Thymus (tissue), 14 donors: Measurements from ENCODE around the gene ARHGEF5. TPM values are rescaled to one million over a fixed set of nuclear protein-coding genes. Genes with fewer than 3 reads are reported as not detected.
"Not testable (repeated sequence)": the region's sequence is repeated elsewhere in the genome, so short reads cannot be mapped to it uniquely, and the experiment has no call there.

Source experiments
- DNase-seq, 9 donors: peaks; one replicate each; pipeline ENCODE4 v3.0.0-alpha.2; 2013; ENCODE audit warnings: low spot score in 9 of 9, low read depth in 6 of 9, missing footprints in 1 of 9
- H3K27ac ChIP-seq, 2 donors: one replicate each; pipeline ENCODE4 v1.5.1; 2013; ENCODE audit warnings: control low read depth in 1 of 2, low read depth in 1 of 2, low read length in 1 of 2, mild to moderate bottlenecking in 1 of 2, moderate library complexity in 1 of 2
- H3K27me3 ChIP-seq, 2 donors: one replicate each; pipeline ENCODE4 v1.5.1; 2013; ENCODE audit warnings: low read length in 1 of 2; ENCODE audit not compliant: control insufficient read depth in 2 of 2, insufficient read depth in 1 of 2
- H3K36me3 ChIP-seq, 2 donors: one replicate each; pipeline ENCODE4 v1.5.1; 2013; ENCODE audit warnings: low read length in 1 of 2, mild to moderate bottlenecking in 1 of 2, moderate library complexity in 1 of 2; ENCODE audit not compliant: control insufficient read depth in 2 of 2, insufficient read depth in 2 of 2
- H3K4me1 ChIP-seq, 2 donors: one replicate each; pipeline ENCODE4 v1.5.1; 2013; ENCODE audit warnings: low read length in 2 of 2; ENCODE audit not compliant: control insufficient read depth in 2 of 2, insufficient read depth in 2 of 2
- H3K4me3 ChIP-seq, 2 donors: one replicate each; pipeline ENCODE4 v1.5.1; 2013; ENCODE audit warnings: low read length in 2 of 2, control low read depth in 1 of 2, mild to moderate bottlenecking in 1 of 2
- H3K9me3 ChIP-seq, 2 donors: one replicate each; pipeline ENCODE4 v1.5.1; 2013; ENCODE audit warnings: low read length in 1 of 2, mild to moderate bottlenecking in 1 of 2; ENCODE audit not compliant: control insufficient read depth in 2 of 2, insufficient read depth in 1 of 2
- WGBS: extraction: QIAGEN DNeasy Blood & Tissue Kit; methylation state at CpG from one replicate; pipeline ENCODE4 v1.1.7; 2013; 5-methylcytosine and 5-hydroxymethylcytosine counted together
- long read RNA-seq, 10 donors: transcript quantifications; one replicate each; lab custom pipeline, GENCODE V29; 2026
- polyA plus RNA-seq: library from polyadenylated mRNA; stranded (reverse); fragments of 200-250 nt; gene quantifications from one replicate; pipeline ENCODE4 v1.2.3, GENCODE V29; 2013
- total RNA-seq: library from RNA; stranded (reverse); fragments of 120-200 nt; gene quantifications from one replicate; pipeline ENCODE4 v1.2.4, GENCODE V29; 2013
- donor health status: healthy.

The ARHGEF5 gene
- total RNA-seq (1.4 TPM), polyA plus RNA-seq (5.6 TPM)
- long read RNA-seq, donor 1 = 0 reads
- long read RNA-seq, donor 2 = 0 reads
- long read RNA-seq, donor 3 = 0 reads
- long read RNA-seq, donor 4 = 0 reads
- long read RNA-seq, donor 5 = 0 reads
- long read RNA-seq, donor 6 = 0 reads
- long read RNA-seq, donor 7 = 0 reads
- long read RNA-seq, donor 8 = 0 reads
- long read RNA-seq, donor 9 = 0 reads
- long read RNA-seq, donor 10 = 0 reads

DNA sequence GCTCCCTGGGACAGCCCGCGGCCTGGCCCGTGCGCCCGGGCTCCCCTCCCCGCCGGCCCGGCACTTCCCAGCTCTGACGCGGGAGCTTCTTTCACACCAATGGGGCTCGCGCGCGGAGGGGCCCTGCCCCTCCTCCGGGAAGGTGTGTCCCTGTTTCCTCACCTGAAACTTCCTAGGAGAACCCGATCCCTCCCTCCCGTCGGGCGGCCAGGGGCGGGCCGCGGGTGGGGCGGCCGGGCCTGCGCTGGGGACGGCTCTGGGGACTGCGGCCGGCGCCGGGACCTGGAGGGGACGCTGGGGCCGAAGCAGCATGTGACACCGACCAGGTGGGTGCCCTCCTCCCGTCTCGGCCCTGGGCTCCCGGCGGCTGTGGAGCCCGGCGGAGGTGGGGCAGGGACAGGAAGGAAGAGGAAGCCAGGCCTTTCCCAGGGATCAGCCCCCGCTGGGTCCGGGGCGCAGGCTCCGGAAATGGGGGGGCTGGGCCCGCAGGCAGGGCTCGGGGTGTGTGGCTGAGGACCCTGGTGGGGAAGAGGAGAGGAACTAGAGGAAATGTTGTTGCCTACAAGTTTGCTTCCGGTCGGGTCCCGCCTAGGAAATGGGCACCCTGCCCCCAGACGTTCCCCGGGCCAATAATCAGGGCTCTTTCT is at the start of gene ARHGEF5:
ARHGEF5 (plus strand) TSS at position 227 of the 647 bp plus-strand sequence. CDS start 7,268 bp downstream, outside the sequence.
- not testable (repeated sequence) for DNase-seq, H3K4me1 ChIP-seq, H3K4me3 ChIP-seq, H3K27me3 ChIP-seq, H3K36me3 ChIP-seq, H3K27ac ChIP-seq, H3K9me3 ChIP-seq
- WGBS = no CpG with 5 or more reads among the region's 50 CpGs

DNA sequence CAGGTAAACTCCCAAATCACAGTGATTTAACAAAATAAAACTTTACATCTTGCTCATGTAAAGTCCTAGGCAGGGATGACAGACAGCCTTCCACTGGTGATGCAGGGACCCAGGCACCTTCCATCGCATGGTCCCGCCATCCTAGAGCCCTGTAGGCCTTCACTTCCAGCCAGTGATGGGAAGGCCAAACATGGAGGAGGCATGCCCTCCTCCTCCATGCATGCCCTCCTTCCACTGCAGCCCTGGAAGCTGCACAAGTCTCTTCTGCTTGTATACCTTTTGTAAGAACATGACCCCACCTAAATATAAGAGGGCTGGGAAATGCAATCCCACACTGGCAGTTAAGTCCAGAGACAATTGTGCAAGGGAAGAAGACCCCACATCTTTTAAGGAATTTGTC is 45.5 kb upstream of the ARHGEF5 start:
- not testable (repeated sequence) for H3K36me3 ChIP-seq, H3K4me3 ChIP-seq, H3K27ac ChIP-seq, DNase-seq, H3K4me1 ChIP-seq, H3K9me3 ChIP-seq, H3K27me3 ChIP-seq
- WGBS = no CpG with 5 or more reads among the region's 2 CpGs

DNA sequence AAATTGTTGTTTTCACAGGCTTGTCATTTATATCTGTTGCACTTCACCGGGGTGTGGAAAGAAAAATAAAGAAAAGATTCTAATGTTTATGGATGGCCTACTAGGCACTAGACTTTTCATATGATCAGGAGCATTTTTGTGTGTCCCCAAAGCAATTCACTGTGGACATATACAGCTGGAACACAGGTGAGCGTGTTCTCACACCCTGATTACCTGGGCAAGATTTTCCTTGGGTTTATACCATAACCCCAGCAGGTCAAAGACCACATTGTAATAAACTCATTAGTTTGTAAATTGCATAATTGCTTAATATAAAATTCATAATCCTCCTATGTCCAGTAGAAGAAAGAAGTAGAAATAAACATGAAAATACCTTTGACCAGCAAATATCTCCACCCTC is 44.0 kb upstream of the ARHGEF5 start:
- H3K36me3 ChIP-seq, H3K4me3 ChIP-seq, H3K9me3 ChIP-seq, H3K27me3 ChIP-seq, H3K4me1 ChIP-seq, DNase-seq, H3K27ac ChIP-seq: not testable (repeated sequence)
- WGBS = no CpG with 5 or more reads among the region's 2 CpGs

DNA sequence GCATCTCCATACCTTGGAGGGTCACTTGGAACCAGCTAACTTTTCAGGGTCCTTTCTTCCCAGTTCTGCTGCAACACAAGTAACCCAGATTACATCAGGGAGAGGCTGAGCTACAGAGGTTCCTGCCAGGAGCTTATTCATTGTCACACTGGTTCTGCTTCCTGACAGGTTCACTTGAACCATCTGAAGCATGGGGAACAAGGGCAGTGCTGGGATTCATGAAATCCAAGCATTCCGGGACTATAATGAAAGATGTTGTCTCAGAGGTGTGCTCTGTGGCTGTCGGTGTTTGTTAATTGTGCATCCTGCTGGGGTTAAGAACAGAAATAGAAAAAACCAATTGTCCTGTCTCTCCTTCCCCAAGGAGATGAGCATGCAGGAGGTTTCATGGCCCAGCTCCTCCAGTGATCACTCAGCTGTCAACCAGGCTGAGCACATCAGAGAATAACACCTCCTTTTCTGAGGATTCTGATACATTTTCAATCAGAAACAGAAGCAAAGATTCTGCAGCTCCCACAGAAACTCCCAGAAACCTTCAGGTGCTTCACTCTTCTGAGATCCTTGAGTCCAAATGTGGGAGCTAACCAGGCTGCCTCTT is 43.2 kb upstream of the ARHGEF5 start, which contains the start of gene OR2A1:
OR2A1 (plus strand) TSS at position 548 of the 598 bp plus-strand sequence. CDS start 5,706 bp downstream, outside the sequence.
- H3K27ac ChIP-seq, H3K36me3 ChIP-seq, H3K9me3 ChIP-seq, H3K4me3 ChIP-seq, H3K27me3 ChIP-seq, DNase-seq, H3K4me1 ChIP-seq: not testable (repeated sequence)
- no CpG with 5 or more reads among the region's 2 CpGs for WGBS

DNA sequence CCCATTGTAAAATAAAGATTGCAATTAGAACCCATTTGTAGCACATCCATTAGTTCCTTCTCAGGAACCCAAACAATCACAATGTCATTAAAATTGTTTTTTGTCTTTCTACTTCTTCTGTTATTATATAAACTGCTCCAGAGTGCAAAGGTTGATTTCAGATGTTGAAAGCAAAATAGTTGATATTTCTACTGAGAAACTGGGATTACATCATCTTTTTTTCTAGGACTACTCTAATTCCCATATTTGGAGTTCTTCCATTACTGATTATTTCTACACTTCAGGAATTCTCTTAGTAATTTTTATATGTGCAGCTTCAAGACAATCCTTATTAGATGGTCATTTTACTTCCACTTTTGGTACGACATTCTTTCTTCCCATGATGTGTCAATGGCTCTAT is 37.7 kb upstream of the ARHGEF5 start:
- not testable (repeated sequence) for H3K27ac ChIP-seq, H3K27me3 ChIP-seq, H3K4me1 ChIP-seq, H3K9me3 ChIP-seq, DNase-seq, H3K36me3 ChIP-seq, H3K4me3 ChIP-seq
- no CpG with 5 or more reads among the region's 1 CpG for WGBS

DNA sequence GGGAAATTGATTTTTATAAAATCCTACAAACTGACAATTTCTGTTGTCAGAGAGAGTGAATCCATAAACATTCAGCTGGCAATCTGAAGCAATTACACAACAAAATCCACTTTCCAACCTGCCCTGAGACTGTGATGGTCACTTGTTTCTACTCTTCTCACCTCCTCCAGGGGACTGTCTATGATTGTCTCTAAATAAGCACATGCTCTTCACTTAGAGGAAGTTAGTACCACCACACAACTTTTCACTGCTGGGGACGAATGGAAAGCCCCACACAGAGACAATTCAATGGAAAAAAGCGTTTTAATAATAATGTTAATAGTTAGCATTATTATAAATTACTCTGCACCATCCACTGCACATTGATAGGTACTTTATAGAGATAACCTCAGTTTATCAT is 35.7 kb upstream of the ARHGEF5 start:
- no CpG with 5 or more reads among the region's 2 CpGs for WGBS
- H3K36me3 ChIP-seq, H3K27ac ChIP-seq: not testable (repeated sequence)

DNA sequence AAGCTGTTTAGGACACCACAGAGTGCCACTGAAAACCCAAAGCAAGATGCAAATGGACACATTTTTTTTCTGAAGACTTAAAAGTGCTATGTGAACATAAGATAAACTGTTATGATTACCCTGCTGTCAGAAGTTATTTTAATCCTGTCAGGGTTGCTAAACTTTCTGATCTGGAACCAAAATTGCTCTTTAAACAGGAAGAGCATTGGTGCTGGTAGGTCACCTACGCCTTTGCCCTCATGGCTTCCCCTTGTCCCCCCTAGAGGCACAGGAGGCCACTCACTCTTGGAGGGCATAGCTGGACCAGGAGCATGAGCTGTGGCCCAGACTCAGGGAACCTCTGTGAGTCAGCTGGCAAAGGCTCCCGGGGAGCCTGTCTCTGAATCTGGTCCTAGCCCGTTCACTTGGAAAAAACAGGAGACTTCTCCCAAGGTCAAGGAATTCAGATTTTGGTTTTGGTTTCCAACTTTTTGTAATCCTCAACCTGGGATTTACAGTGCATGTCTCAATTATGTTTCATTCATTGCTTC is 33.5 kb upstream of the ARHGEF5 start:
- not testable (repeated sequence) for H3K4me3 ChIP-seq, H3K9me3 ChIP-seq, H3K4me1 ChIP-seq, DNase-seq, H3K27me3 ChIP-seq, H3K27ac ChIP-seq, H3K36me3 ChIP-seq
- 94% methylated on average over 1 of the region's 3 CpGs for whole genome bisulfite sequencing

More for the DNA sequence above, 35.7 kb upstream of the ARHGEF5 start:
- H3K4me3 ChIP-seq, H3K4me1 ChIP-seq, DNase-seq, H3K9me3 ChIP-seq, H3K27me3 ChIP-seq: not testable (repeated sequence)

DNA sequence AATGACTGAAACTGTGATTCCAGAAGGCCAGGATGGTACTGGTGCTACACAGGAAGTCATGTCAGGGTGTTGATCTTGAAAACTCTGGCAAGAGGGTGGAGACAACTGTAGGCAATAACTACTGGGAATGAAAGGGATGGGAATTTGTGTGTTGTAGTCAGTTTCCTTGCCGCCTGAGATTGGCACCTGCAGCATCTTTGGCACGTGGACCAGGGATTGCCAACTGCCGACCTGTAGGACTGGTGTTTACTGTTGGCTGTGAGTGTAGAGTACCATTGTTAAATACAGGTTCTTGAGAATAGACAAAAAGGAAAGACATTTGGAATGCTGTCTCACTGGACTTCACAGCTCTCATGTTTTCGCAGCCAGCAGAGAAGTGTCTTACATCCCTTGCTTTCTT is 31.8 kb upstream of the ARHGEF5 start:
- not testable (repeated sequence) for DNase-seq, H3K9me3 ChIP-seq, H3K27me3 ChIP-seq, H3K36me3 ChIP-seq, H3K4me3 ChIP-seq, H3K27ac ChIP-seq, H3K4me1 ChIP-seq
- WGBS = 96% methylated on average over 3 of the region's 4 CpGs

DNA sequence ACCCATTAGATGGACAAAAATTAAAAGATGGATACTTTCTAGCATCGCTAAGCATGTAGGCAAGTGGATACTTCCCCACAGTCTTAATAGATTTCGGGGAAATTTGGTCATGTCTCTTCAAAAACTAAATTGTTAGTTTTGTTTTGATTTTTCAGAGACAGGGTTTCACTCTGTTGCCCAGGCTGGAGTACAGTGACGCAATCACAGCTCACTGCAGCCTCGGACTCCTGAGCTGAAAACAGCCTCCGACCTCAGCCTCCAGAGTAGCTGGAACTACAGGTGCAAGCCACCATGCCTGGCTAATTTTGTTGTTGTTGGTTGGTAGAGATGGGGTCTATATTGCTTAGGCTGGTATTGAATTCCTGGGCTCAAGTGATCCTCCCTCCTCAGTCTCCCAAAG is 29.3 kb upstream of the ARHGEF5 start:
- not testable (repeated sequence) for H3K36me3 ChIP-seq, H3K27ac ChIP-seq, H3K4me1 ChIP-seq, H3K27me3 ChIP-seq, H3K9me3 ChIP-seq, DNase-seq, H3K4me3 ChIP-seq
- WGBS = 95% methylated on average over 3 of the region's 5 CpGs
